Measurements from ENCODE around the gene PTGIR.
"Not testable (repeated sequence)": the region's sequence is repeated elsewhere in the genome, so short reads cannot be mapped to it uniquely, and the experiment has no call there.

The PTGIR gene

GRCh38 chr19:46630586-46631205 is 5.8 kb upstream of the PTGIR start:
- Histone ChIP-seq H3K4me2 (ENCODE audit: low read depth, low read length, poor library complexity, severe bottlenecking) (no peak overlapping the region), H3K9me2 (replicated peaks; ENCODE audit: low read depth, low read length) (no peaks in the 10 kb centered on the region), H4K20me1 (ENCODE audit: insufficient read depth, low read length, poor library complexity, severe bottlenecking) (no peaks in the 10 kb centered on the region), H3K36me3 (ENCODE audit: insufficient read depth, low read length) (no peaks in the 10 kb centered on the region), H3F3A (ENCODE audit: low read depth) (no peaks in the 10 kb centered on the region), H3K27me3 (ENCODE audit: insufficient read depth, low read length, poor library complexity, severe bottlenecking) (no peaks in the 10 kb centered on the region), H3K4me3 (ENCODE audit: low read length, poor library complexity, severe bottlenecking) (no peak overlapping the region), H3K9ac (ENCODE audit: low read depth, low read length, poor library complexity, severe bottlenecking) (no peak overlapping the region), H3K4me1 (ENCODE audit: insufficient read depth, low read length, poor library complexity, severe bottlenecking) (no peaks in the 10 kb centered on the region), H3K9me3 (ENCODE audit: insufficient read depth, low read depth, low read length) (no peaks in the 10 kb centered on the region), H3K79me2 (ENCODE audit: insufficient read depth, low read length) (no peaks in the 10 kb centered on the region), H2AFZ (ENCODE audit: low read length) (no peak overlapping the region)
- no peak for TF ChIP-seq EZH2phosphoT487 (IDR thresholded peaks at IDR 0.05; ENCODE audit: borderline replicate concordance)
- TF ChIP-seq, protein P1, sequence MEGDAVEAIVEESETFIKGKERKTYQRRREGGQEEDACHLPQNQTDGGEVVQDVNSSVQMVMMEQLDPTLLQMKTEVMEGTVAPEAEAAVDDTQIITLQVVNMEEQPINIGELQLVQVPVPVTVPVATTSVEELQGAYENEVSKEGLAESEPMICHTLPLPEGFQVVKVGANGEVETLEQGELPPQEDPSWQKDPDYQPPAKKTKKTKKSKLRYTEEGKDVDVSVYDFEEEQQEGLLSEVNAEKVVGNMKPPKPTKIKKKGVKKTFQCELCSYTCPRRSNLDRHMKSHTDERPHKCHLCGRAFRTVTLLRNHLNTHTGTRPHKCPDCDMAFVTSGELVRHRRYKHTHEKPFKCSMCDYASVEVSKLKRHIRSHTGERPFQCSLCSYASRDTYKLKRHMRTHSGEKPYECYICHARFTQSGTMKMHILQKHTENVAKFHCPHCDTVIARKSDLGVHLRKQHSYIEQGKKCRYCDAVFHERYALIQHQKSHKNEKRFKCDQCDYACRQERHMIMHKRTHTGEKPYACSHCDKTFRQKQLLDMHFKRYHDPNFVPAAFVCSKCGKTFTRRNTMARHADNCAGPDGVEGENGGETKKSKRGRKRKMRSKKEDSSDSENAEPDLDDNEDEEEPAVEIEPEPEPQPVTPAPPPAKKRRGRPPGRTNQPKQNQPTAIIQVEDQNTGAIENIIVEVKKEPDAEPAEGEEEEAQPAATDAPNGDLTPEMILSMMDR (conservative IDR thresholded peaks at IDR 0.05; ENCODE audit: low read length), result no peak

DNA sequence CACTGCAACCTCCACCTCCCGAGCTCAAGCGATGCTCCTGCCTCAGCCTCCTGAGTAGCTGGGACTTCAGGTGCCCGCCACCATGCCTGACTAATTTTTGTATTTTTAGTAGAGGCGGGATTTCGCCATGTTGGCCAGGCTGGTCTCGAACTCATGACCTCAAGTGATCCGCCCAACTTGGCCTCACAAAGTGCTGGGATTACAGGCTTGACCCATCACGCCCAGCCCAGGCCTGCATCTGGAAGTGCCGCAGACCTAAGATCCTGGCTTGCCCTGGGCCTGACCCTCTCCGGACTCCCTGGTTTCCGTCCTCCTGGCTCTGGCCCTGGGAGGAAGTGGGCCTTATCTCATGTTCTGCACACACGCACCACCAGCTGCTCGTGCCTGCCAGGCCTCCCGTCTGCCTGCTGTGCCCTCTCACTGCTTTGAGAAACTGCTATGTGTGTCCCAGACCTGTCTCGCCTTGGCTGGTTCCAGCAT is 4.7 kb upstream of the PTGIR start:
- Histone ChIP-seq H3K4me2 (ENCODE audit: low read depth, low read length, poor library complexity, severe bottlenecking) (no peak overlapping the region), H3F3A (ENCODE audit: low read depth) (no peaks in the 10 kb centered on the region), H4K20me1 (ENCODE audit: insufficient read depth, low read length, poor library complexity, severe bottlenecking) (no peaks in the 10 kb centered on the region), H3K4me3 (ENCODE audit: low read length, poor library complexity, severe bottlenecking) (no peak overlapping the region), H3K9ac (ENCODE audit: low read depth, low read length, poor library complexity, severe bottlenecking) (no peak overlapping the region), H3K4me1 (ENCODE audit: insufficient read depth, low read length, poor library complexity, severe bottlenecking) (peaks cover 6% of the 10 kb centered on the region), H3K79me2 (ENCODE audit: insufficient read depth, low read length) (no peaks in the 10 kb centered on the region), H3K9me2 (replicated peaks; ENCODE audit: low read depth, low read length) (no peaks in the 10 kb centered on the region), H3K36me3 (ENCODE audit: insufficient read depth, low read length) (no peaks in the 10 kb centered on the region), H3K27me3 (ENCODE audit: insufficient read depth, low read length, poor library complexity, severe bottlenecking) (no peaks in the 10 kb centered on the region), H3K9me3 (ENCODE audit: insufficient read depth, low read depth, low read length) (no peaks in the 10 kb centered on the region), H2AFZ (ENCODE audit: low read length) (no peak overlapping the region)
- TF ChIP-seq EZH2phosphoT487 (IDR thresholded peaks at IDR 0.05; ENCODE audit: borderline replicate concordance), result no peak
- TF ChIP-seq, protein P1 (conservative IDR thresholded peaks at IDR 0.05; ENCODE audit: low read length), result no peak

DNA sequence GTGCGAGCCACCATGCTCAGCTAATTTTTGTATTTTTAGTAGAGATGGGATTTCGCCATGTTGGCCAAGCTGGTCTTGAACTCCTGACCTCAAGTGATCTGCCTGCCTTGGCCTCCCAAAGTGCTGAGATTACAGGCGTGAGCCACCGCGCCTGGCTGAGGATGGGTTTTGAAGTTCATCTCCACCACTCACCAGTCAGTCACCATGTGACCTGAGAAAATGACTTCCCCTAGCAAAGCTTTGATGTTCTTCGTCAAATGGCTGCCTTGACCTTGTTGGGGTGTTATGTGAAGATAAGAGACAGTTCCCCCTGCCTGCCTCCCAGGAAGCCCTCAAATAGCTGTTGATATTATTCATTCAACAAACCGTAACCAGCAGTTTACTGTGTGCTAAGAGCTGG is 4.1 kb upstream of the PTGIR start:
- not testable (repeated sequence) for H3K4me3 ChIP-seq (ENCODE audit: low read length, poor library complexity, severe bottlenecking); H3K4me1 ChIP-seq (ENCODE audit: insufficient read depth, low read length, poor library complexity, severe bottlenecking); H3F3A ChIP-seq (ENCODE audit: low read depth); H3K4me2 ChIP-seq (ENCODE audit: low read depth, low read length, poor library complexity, severe bottlenecking); H3K9ac ChIP-seq (ENCODE audit: low read depth, low read length, poor library complexity, severe bottlenecking); H4K20me1 ChIP-seq (ENCODE audit: insufficient read depth, low read length, poor library complexity, severe bottlenecking); H3K9me2 ChIP-seq (replicated peaks; ENCODE audit: low read depth, low read length); H2AFZ ChIP-seq (ENCODE audit: low read length); H3K79me2 ChIP-seq (ENCODE audit: insufficient read depth, low read length); H3K27me3 ChIP-seq (ENCODE audit: insufficient read depth, low read length, poor library complexity, severe bottlenecking); H3K9me3 ChIP-seq (ENCODE audit: insufficient read depth, low read depth, low read length); H3K36me3 ChIP-seq (ENCODE audit: insufficient read depth, low read length)

DNA sequence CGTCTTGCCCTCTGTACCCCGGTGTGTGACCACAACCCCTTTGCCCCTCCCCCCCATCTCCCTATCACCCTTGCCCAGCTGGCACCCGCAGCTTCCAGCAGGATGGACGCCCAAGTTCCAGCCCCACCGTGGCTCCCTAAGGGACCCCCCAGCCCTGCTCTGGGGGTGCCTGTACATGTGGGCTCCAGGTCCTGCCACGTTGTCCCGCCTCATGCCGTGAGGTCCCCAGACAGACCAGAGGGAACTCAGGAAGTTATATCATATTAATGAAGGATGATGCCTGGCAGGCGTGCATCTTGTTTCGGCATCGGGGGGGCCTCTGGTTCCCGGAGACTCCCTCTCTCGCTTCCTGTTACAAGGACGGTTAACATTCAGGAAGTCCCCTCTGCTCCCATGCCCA is 1.6 kb upstream of the PTGIR start:
- Histone ChIP-seq H3K9me2 (replicated peaks; ENCODE audit: low read depth, low read length) (no peaks in the 10 kb centered on the region), H4K20me1 (ENCODE audit: insufficient read depth, low read length, poor library complexity, severe bottlenecking) (no peaks in the 10 kb centered on the region), H3K36me3 (ENCODE audit: insufficient read depth, low read length) (no peaks in the 10 kb centered on the region), H3K79me2 (ENCODE audit: insufficient read depth, low read length) (no peaks in the 10 kb centered on the region), H3K4me1 (ENCODE audit: insufficient read depth, low read length, poor library complexity, severe bottlenecking) (peaks cover 6% of the 10 kb centered on the region), H3K9ac (ENCODE audit: low read depth, low read length, poor library complexity, severe bottlenecking) (no peak overlapping the region), H3K4me2 (ENCODE audit: low read depth, low read length, poor library complexity, severe bottlenecking) (no peak overlapping the region), H3K27me3 (ENCODE audit: insufficient read depth, low read length, poor library complexity, severe bottlenecking) (no peaks in the 10 kb centered on the region), H3K9me3 (ENCODE audit: insufficient read depth, low read depth, low read length) (no peaks in the 10 kb centered on the region), H3K4me3 (ENCODE audit: low read length, poor library complexity, severe bottlenecking) (no peak overlapping the region), H3F3A (ENCODE audit: low read depth) (no peaks in the 10 kb centered on the region), H2AFZ (ENCODE audit: low read length) (no peak overlapping the region)
- TF ChIP-seq EZH2phosphoT487 (IDR thresholded peaks at IDR 0.05; ENCODE audit: borderline replicate concordance), result no peak
- TF ChIP-seq, protein P1 (conservative IDR thresholded peaks at IDR 0.05; ENCODE audit: low read length), result no peak
